ENCODE results near the gene KRTAP10-7.
"Not testable (repeated sequence)": the region's sequence is repeated elsewhere in the genome, so short reads cannot be mapped to it uniquely, and the experiment has no call there.

Gene KRTAP10-7

GRCh38 chr21:44637018-44637850 lies 36.8 kb downstream of the KRTAP10-7 start, which contains the start of gene KRTAP10-10:
KRTAP10-10 (plus strand) TSS chr21:44637356; CDS start chr21:44637418, 62 bp downstream.
- no peak for DNase-seq

- DNase-seq = not testable (repeated sequence)
These were observed 37.5 kb downstream of the KRTAP10-7 start for GRCh38 chr21:44637851-44638348.

- DNase-seq = not testable (repeated sequence)
These were observed 38.3 kb downstream of the KRTAP10-7 start for GRCh38 chr21:44638506-44639330.

- no peak for DNase-seq
These were observed 38.9 kb downstream of the KRTAP10-7 start for GRCh38 chr21:44639331-44639655.

GRCh38 chr21:44640761-44641160 lies 40.4 kb downstream of the KRTAP10-7 start:
- DNase-seq = no peak

DNA sequence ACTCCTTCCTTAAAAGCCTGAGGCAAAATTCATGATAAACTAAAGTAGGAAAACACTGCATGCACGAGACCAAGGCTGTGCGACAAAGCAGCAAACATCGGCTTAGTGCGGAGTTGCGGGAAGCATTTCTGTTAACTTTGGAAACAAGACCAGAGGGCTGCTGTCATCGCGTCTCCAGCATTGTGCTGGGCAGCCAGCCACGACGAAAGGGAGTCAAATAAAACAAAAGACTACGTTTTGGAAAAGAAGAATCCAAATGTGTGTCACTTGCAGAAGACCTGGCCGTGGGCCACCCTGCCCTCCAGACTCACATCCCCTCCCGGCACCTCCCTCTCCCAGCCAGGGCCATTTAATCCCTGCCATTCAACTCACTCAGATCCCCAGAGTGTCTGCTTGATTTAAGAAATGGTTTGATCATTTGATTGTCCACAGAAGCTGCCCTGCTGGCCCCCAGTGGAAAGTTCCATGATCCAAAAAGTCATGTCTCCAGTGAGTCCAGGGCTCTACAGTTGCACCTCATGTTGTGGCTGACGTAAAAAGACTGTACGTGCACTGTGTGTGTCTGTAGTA lies 43.4 kb downstream of the KRTAP10-7 start:
- no peak for DNase-seq

- DNase-seq = no peak
These were observed 44.5 kb downstream of the KRTAP10-7 start for GRCh38 chr21:44644878-44645277.

DNA sequence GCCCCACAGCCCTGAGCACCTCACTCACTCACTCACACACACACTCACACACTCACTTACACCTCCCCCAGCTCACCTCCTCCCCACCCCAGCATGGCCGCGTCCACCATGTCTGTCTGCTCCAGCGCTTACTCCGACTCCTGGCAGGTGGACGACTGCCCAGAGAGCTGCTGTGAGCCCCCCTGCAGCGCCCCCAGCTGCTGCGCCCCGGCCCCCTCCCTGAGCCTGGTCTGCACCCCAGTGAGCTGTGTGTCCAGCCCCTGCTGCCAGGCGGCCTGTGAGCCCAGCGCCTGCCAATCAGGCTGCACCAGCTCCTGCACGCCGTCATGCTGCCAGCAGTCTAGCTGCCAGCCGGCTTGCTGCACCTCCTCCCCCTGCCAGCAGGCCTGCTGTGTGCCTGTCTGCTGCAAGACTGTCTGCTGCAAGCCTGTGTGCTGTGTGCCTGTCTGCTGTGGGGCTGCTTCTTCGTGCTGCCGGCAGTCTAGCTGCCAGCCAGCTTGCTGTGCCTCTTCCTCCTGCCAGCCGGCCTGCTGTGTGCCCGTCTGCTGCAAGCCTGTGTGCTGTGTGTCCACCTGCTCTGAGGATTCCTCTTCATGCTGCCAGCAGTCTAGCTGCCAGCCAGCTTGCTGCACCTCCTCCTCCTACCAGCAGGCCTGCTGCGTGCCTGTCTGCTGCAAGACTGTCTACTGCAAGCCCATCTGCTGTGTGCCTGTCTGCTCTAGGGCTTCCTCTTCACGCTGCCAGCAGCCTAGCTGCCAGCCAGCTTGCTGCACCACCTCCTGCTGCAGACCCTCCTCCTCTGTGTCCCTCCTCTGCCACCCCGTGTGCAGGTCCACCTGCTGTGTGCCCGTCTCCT lies 46.2 kb downstream of the KRTAP10-7 start, which contains the start of gene KRTAP10-11:
Gene KRTAP10-11, plus strand, starts transcription at position 49 of the 856 bp plus-strand sequence. Its CDS starts 45 bp downstream, at position 94.
- not testable (repeated sequence) for DNase-seq

- no peak for DNase-seq
These were observed 46.8 kb downstream of the KRTAP10-7 start for GRCh38 chr21:44647222-44647552.

GRCh38 chr21:44648557-44649311 lies 48.3 kb downstream of the KRTAP10-7 start:
- DNase-seq = no peak

DNA sequence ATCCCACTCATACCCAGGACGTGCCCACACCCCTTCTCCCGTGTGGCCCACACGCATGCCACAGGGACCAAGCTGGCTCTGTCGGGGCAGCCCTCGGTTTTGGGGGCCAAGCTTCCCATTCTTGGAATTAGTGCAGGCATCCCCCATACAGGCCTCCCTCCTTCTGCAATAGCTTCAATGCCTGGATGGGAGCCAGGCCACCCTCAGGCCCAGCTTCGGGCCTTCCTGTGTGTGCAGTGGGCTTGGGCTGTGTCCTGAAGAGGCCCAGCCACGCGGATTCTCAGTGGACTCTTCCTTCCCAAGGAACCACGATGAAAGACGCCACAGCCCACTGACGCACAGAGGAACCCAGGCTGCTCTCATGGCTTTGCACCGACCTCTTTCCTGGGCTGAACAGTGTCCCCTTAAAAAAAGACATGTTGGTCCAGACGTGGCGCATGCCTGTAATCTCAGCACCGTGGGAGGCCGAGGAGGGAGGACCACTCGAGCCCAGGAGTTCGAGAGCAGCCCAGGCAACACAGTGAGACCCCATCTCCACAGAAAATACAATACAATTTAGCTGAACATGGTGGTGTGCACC lies 49.2 kb downstream of the KRTAP10-7 start:
- no peak for DNase-seq

DNA sequence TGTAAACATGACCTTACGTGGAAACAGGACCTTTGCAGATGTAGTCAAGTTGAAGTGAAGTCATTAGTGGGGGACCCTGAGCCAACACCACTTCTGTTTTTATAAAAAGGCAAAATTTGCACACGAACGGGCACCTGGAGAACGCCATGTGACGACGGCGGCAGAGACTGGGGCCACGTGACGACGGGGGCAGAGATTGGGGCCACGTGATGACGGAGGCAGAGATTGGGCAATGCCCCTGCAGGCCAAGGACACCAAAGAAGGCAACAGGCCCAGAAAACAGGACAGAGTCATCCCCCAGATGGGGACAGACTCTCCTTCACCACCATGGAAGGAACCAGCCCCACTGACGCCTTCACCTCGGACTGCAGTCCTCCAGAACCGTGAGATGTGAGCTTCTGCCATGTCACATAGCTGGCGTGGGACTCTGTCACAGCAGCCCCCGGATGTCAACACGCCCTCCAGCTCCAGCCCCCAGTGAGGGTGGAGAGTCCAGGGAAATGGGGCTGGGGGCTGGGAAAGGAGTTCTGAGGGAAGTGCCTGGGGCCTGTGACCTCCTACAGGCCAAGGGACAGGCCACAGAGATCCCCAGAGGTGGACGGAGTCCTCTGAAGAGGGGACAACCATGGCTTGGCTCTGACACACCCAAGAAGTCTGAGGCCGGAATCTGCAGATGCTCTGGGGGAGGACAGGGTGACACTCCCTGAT lies 50.0 kb downstream of the KRTAP10-7 start:
- no peak for DNase-seq

DNA sequence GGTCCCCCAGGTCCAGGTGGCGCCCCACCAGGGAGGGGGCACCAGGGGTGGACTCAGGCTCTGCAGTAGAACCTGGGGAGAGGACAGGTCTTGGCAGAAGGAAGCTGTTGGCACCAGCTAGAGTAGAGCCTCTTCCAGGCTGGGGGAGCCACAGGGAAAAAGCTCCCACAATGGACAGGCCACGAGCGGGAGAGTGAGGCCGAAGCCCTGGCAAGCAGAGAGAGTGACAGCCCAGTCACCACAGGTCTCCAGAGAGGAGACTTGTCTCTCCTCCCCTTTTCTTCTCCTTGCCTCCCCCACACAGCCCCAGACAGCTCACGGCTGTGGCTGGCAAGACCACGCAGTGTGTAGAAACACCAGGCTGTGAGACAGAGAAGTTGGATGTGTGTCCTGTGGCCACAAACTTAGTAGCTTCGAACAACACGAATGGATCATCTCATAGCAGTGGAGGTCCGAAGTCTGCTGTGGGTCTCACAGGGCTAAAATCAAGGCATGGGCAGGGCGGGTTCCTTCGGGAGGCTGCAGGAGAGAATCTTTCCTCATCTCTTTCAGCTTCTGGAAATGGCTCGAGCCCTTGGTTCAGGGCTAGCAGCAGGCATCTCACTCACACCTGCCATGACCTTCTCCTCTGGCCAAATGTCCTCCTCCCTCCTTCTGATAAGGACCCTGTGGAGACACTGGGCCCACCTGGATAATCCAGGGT lies 50.7 kb downstream of the KRTAP10-7 start:
- DNase-seq = no peak
